Right atrium auricular region (tissue), 2 donors: ENCODE measurements around the gene TNNT1. TPM values are rescaled to one million over a fixed set of nuclear protein-coding genes. Genes with fewer than 3 reads are reported as not detected.

Experiments
- DNase-seq: peaks from one replicate; pipeline ENCODE4 v3.0.0-alpha.2; 2019; ENCODE audit warnings: low spot score
- H3K27ac ChIP-seq, 2 donors: fragments of 200-600 bp; sonication (generic); 1 replicate in 1 of 2; 2 replicates in 1 of 2; pipeline ENCODE4 v1.5.1; 2016 to 2019
- H3K27me3 ChIP-seq, 2 donors: fragments of 200-600 bp; sonication (generic); one replicate each; pipeline versions ENCODE4 v1.5.1 to v1.6.0; 2017 to 2019
- H3K36me3 ChIP-seq: fragments of 200-600 bp; sonication (generic); one replicate; pipeline ENCODE4 v1.5.1; 2016
- H3K4me1 ChIP-seq, 2 donors: fragments of 200-600 bp; sonication (generic); one replicate each; pipeline versions ENCODE4 v1.5.1 to v1.6.0; 2017 to 2019
- H3K4me3 ChIP-seq, 2 donors: fragments of 200-600 bp; sonication (generic); 1 replicate in 1 of 2; 2 replicates in 1 of 2; pipeline ENCODE4 v1.5.1; 2017 to 2019; ENCODE audit warnings: mild to moderate bottlenecking in 1 of 2, moderate library complexity in 1 of 2
- H3K9me3 ChIP-seq, 2 donors: fragments of 200-600 bp; sonication (generic); one replicate each; pipeline ENCODE4 v1.5.1; 2019
- total RNA-seq, 2 donors: library from RNA; depleted of rRNA; stranded (reverse); fragments of >200 nt; gene quantifications; one replicate each; pipeline ENCODE4 v1.1.0, GENCODE V29; 2016
- TF ChIP-seq, protein P1 (sequence below), 2 donors: fragments of 200-600 bp; sonication (generic); IDR thresholded peaks; one replicate each; pipeline ENCODE4 v1.5.1; 2019; ENCODE audit warnings: antibody characterized with exemption in 2 of 2

The TNNT1 gene
- total RNA-seq, 2 donors from 2014 or later = 6.8 to 46.5 TPM

GRCh38 chr19:55097864-55098715 lies 50.9 kb downstream of the TNNT1 start:
- peaks cover 0 to 20% of the 10 kb centered on the region in 2 donors for H3K4me1 ChIP-seq
- H3K9me3 ChIP-seq = peaks cover 0 to 5% of the 10 kb centered on the region in 2 donors
- H3K27ac ChIP-seq = no peak overlapping the region
- no peaks in the 10 kb centered on the region for H3K27me3 ChIP-seq
- peaks cover 72% of the 10 kb centered on the region for H3K36me3 ChIP-seq
- DNase-seq = no peak
- no peak overlapping the region for H3K4me3 ChIP-seq
- TF ChIP-seq, protein P1, sequence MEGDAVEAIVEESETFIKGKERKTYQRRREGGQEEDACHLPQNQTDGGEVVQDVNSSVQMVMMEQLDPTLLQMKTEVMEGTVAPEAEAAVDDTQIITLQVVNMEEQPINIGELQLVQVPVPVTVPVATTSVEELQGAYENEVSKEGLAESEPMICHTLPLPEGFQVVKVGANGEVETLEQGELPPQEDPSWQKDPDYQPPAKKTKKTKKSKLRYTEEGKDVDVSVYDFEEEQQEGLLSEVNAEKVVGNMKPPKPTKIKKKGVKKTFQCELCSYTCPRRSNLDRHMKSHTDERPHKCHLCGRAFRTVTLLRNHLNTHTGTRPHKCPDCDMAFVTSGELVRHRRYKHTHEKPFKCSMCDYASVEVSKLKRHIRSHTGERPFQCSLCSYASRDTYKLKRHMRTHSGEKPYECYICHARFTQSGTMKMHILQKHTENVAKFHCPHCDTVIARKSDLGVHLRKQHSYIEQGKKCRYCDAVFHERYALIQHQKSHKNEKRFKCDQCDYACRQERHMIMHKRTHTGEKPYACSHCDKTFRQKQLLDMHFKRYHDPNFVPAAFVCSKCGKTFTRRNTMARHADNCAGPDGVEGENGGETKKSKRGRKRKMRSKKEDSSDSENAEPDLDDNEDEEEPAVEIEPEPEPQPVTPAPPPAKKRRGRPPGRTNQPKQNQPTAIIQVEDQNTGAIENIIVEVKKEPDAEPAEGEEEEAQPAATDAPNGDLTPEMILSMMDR (IDR thresholded peaks at IDR 0.05) = no peak

GRCh38 chr19:55096061-55096701 lies 52.8 kb downstream of the TNNT1 start:
- no peaks in the 10 kb centered on the region for H3K27me3 ChIP-seq
- no peak overlapping the region for H3K4me3 ChIP-seq
- peaks cover 72% of the 10 kb centered on the region for H3K36me3 ChIP-seq
- H3K4me1 ChIP-seq = peaks cover 0 to 20% of the 10 kb centered on the region in 2 donors
- DNase-seq = no peak
- TF ChIP-seq, protein P1 (IDR thresholded peaks at IDR 0.05) = no peak
- H3K9me3 ChIP-seq = no peaks in the 10 kb centered on the region
- no peak overlapping the region for H3K27ac ChIP-seq

DNA sequence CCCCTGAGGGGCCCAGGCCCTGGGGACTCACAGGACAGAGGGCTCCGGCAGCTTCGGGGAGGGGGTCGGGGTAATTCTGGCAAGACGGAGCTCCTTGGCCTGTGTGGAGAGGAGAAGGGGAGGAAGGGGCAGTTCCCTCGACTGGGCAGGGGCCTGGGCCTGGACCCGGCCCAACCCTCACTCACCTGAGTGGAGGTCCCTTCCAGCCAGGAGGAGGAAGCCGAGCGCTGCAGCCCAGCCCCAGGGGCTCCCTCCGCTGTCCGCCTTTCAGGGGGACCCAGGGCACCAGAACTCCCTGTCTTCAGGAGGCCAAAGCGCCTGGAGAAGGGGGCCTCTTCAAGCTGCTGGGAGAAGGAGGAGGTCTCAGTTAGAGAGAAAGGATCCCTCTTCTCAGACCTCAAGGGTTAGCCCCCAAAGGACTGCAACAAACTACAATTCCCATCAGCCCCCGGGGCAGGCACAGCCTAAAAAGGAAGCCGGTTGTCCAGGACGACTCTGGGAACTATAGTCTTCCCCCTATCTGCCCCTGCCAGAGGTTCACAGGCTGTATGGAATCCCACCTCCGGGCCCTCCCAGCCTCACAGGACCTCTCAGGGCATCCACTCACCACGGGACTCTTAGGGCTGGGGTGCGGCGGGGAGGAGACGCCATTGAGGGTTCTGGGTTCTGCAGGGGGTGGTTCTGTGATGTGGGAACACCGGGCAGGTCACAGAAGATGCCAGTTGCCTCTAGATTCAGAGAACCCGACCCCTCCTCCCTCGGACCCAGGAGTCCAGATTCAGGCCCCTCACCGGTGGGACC lies 53.5 kb downstream of the TNNT1 start:
- Histone ChIP-seq H3K4me3 (no peak overlapping the region), H3K27me3 (no peaks in the 10 kb centered on the region), H3K4me1 (peaks cover 0 to 18% of the 10 kb centered on the region in 2 donors), H3K36me3 (peaks cover 72% of the 10 kb centered on the region), H3K9me3 (no peaks in the 10 kb centered on the region), H3K27ac (no peak overlapping the region)
- DNase-seq = no peak
- TF ChIP-seq, protein P1 (IDR thresholded peaks at IDR 0.05) = no peak

- Histone ChIP-seq H3K4me1 (peaks cover 0 to 10% of the 10 kb centered on the region in 2 donors), H3K9me3 (no peaks in the 10 kb centered on the region), H3K27ac (no peak overlapping the region), H3K36me3 (peaks cover 72% of the 10 kb centered on the region), H3K27me3 (no peaks in the 10 kb centered on the region), H3K4me3 (no peak overlapping the region)
- DNase-seq = no peak
- TF ChIP-seq, protein P1 (IDR thresholded peaks at IDR 0.05) = no peak
These were observed 54.3 kb downstream of the TNNT1 start for GRCh38 chr19:55094456-55095259.
